ENCODE results near the gene TMEM184C. TPM values are rescaled to one million over a fixed set of nuclear protein-coding genes. Genes with fewer than 3 reads are reported as not detected.

TMEM184C gene
- total and polyA plus RNA-seq, 2 donors = 17.3 to 37.0 TPM

- WGBS = 70% methylated on average over 1 of the region's 1 CpG
- H3K4me3 ChIP-seq (ENCODE audit: low read depth, low read length) = no peak overlapping the region
- no peak overlapping the region for H3K27ac ChIP-seq (ENCODE audit: low read depth)
These were observed 27.6 kb upstream of the TMEM184C start for GRCh38 chr4:147589586-147589985.

GRCh38 chr4:147590249-147590920 is 26.8 kb upstream of the TMEM184C start:
- Histone ChIP-seq H3K27ac (ENCODE audit: low read depth) (no peak overlapping the region), H3K4me3 (ENCODE audit: low read depth, low read length) (no peak overlapping the region), H3K36me3 (ENCODE audit: insufficient read depth) (no peaks in the 10 kb centered on the region), H3K4me1 (ENCODE audit: insufficient read depth) (no peaks in the 10 kb centered on the region)
- WGBS = 47% methylated on average over 12 of the region's 12 CpGs
- peak; percentile 70 for DNase-seq (ENCODE audit: extremely low spot score)

More at GRCh38 chr4:147589586-147589985, 27.6 kb upstream of the TMEM184C start:
- no peaks in the 10 kb centered on the region for H3K4me1 ChIP-seq (ENCODE audit: insufficient read depth)
- DNase-seq (ENCODE audit: extremely low spot score) = no peak
- no peaks in the 10 kb centered on the region for H3K36me3 ChIP-seq (ENCODE audit: insufficient read depth)

GRCh38 chr4:147591106-147591505 is 26.1 kb upstream of the TMEM184C start:
- Histone ChIP-seq H3K4me3 (ENCODE audit: low read depth, low read length) (no peak overlapping the region), H3K4me1 (ENCODE audit: insufficient read depth) (no peaks in the 10 kb centered on the region), H3K36me3 (ENCODE audit: insufficient read depth) (no peaks in the 10 kb centered on the region), H3K27ac (ENCODE audit: low read depth) (no peak overlapping the region)
- no peak for DNase-seq (ENCODE audit: extremely low spot score)

- H3K36me3 ChIP-seq (ENCODE audit: insufficient read depth) = no peaks in the 10 kb centered on the region
- no peak overlapping the region for H3K4me3 ChIP-seq (ENCODE audit: low read depth, low read length)
- WGBS = 69% methylated on average over 5 of the region's 5 CpGs
- no peaks in the 10 kb centered on the region for H3K4me1 ChIP-seq (ENCODE audit: insufficient read depth)
- H3K27ac ChIP-seq (ENCODE audit: low read depth) = no peak overlapping the region
- DNase-seq (ENCODE audit: extremely low spot score) = no peak
These were observed 23.1 kb upstream of the TMEM184C start for GRCh38 chr4:147594107-147594506.

GRCh38 chr4:147594578-147594977 is 22.6 kb upstream of the TMEM184C start:
- WGBS = 86% methylated on average over 2 of the region's 2 CpGs
- Histone ChIP-seq H3K27ac (ENCODE audit: low read depth) (no peak overlapping the region), H3K4me1 (ENCODE audit: insufficient read depth) (no peaks in the 10 kb centered on the region), H3K4me3 (ENCODE audit: low read depth, low read length) (no peak overlapping the region), H3K36me3 (ENCODE audit: insufficient read depth) (no peaks in the 10 kb centered on the region)
- no peak for DNase-seq (ENCODE audit: extremely low spot score)

GRCh38 chr4:147596377-147596776 is 20.8 kb upstream of the TMEM184C start:
- no peak for DNase-seq (ENCODE audit: extremely low spot score)
- Histone ChIP-seq H3K36me3 (ENCODE audit: insufficient read depth) (no peaks in the 10 kb centered on the region), H3K4me1 (ENCODE audit: insufficient read depth) (no peaks in the 10 kb centered on the region), H3K27ac (ENCODE audit: low read depth) (no peak overlapping the region), H3K4me3 (ENCODE audit: low read depth, low read length) (no peak overlapping the region)
- 68% methylated on average over 1 of the region's 1 CpG for WGBS

GRCh38 chr4:147596981-147597380 is 20.2 kb upstream of the TMEM184C start:
- no peaks in the 10 kb centered on the region for H3K4me1 ChIP-seq (ENCODE audit: insufficient read depth)
- 0% methylated on average over 1 of the region's 1 CpG for WGBS
- no peaks in the 10 kb centered on the region for H3K36me3 ChIP-seq (ENCODE audit: insufficient read depth)
- no peak overlapping the region for H3K27ac ChIP-seq (ENCODE audit: low read depth)
- H3K4me3 ChIP-seq (ENCODE audit: low read depth, low read length) = no peak overlapping the region
- DNase-seq (ENCODE audit: extremely low spot score) = no peak

GRCh38 chr4:147597561-147597960 is 19.6 kb upstream of the TMEM184C start:
- Histone ChIP-seq H3K4me3 (ENCODE audit: low read depth, low read length) (no peak overlapping the region), H3K27ac (ENCODE audit: low read depth) (no peak overlapping the region), H3K36me3 (ENCODE audit: insufficient read depth) (no peaks in the 10 kb centered on the region), H3K4me1 (ENCODE audit: insufficient read depth) (no peaks in the 10 kb centered on the region)
- no peak for DNase-seq (ENCODE audit: extremely low spot score)
- WGBS = 73% methylated on average over 2 of the region's 2 CpGs

- H3K4me3 ChIP-seq (ENCODE audit: low read depth, low read length) = no peak overlapping the region
- no peak overlapping the region for H3K27ac ChIP-seq (ENCODE audit: low read depth)
- 91% methylated on average over 1 of the region's 1 CpG for WGBS
- no peak for DNase-seq (ENCODE audit: extremely low spot score)
- no peaks in the 10 kb centered on the region for H3K4me1 ChIP-seq (ENCODE audit: insufficient read depth)
- H3K36me3 ChIP-seq (ENCODE audit: insufficient read depth) = no peaks in the 10 kb centered on the region
These were observed 18.0 kb upstream of the TMEM184C start for GRCh38 chr4:147599206-147599605.

- Histone ChIP-seq H3K4me1 (ENCODE audit: insufficient read depth) (no peaks in the 10 kb centered on the region), H3K36me3 (ENCODE audit: insufficient read depth) (no peaks in the 10 kb centered on the region), H3K27ac (ENCODE audit: low read depth) (no peak overlapping the region), H3K4me3 (ENCODE audit: low read depth, low read length) (no peak overlapping the region)
- 74% methylated on average over 3 of the region's 3 CpGs for WGBS
- no peak for DNase-seq (ENCODE audit: extremely low spot score)
These were observed 17.4 kb upstream of the TMEM184C start for GRCh38 chr4:147599769-147600168.

- Histone ChIP-seq H3K36me3 (ENCODE audit: insufficient read depth) (no peaks in the 10 kb centered on the region), H3K4me3 (ENCODE audit: low read depth, low read length) (no peak overlapping the region), H3K27ac (ENCODE audit: low read depth) (no peak overlapping the region), H3K4me1 (ENCODE audit: insufficient read depth) (no peaks in the 10 kb centered on the region)
- DNase-seq (ENCODE audit: extremely low spot score) = no peak
These were observed 11.7 kb upstream of the TMEM184C start for GRCh38 chr4:147605499-147605898.

- Histone ChIP-seq H3K4me1 (ENCODE audit: insufficient read depth) (no peaks in the 10 kb centered on the region), H3K27ac (ENCODE audit: low read depth) (no peak overlapping the region), H3K4me3 (ENCODE audit: low read depth, low read length) (no peak overlapping the region), H3K36me3 (ENCODE audit: insufficient read depth) (no peaks in the 10 kb centered on the region)
- WGBS = 86% methylated on average over 1 of the region's 1 CpG
- DNase-seq (ENCODE audit: extremely low spot score) = no peak
These were observed 9.7 kb upstream of the TMEM184C start for GRCh38 chr4:147607471-147607870.

GRCh38 chr4:147610686-147611085 is 6.5 kb upstream of the TMEM184C start:
- Histone ChIP-seq H3K27ac (ENCODE audit: low read depth) (no peak overlapping the region), H3K36me3 (ENCODE audit: insufficient read depth) (no peaks in the 10 kb centered on the region), H3K4me1 (ENCODE audit: insufficient read depth) (no peaks in the 10 kb centered on the region), H3K4me3 (ENCODE audit: low read depth, low read length) (no peak overlapping the region)
- WGBS = 67% methylated on average over 1 of the region's 1 CpG
- no peak for DNase-seq (ENCODE audit: extremely low spot score)

GRCh38 chr4:147616849-147617172 is 386 bp upstream of the TMEM184C start:
- no peak overlapping the region for H3K27ac ChIP-seq (ENCODE audit: low read depth)
- WGBS = 28% methylated on average over 6 of the region's 6 CpGs

More at GRCh38 chr4:147616849-147617172, 386 bp upstream of the TMEM184C start:
- Histone ChIP-seq H3K4me3 (ENCODE audit: low read depth, low read length) (peak overlapping the region; percentile 59), H3K36me3 (ENCODE audit: insufficient read depth) (no peaks in the 10 kb centered on the region), H3K4me1 (ENCODE audit: insufficient read depth) (no peaks in the 10 kb centered on the region)
- DNase-seq (ENCODE audit: extremely low spot score) = no peak

Measured in urinary bladder (tissue), 4 donors.